Globus pallidus (tissue), 1 donor: ENCODE measurements around the gene METAP1.
A peak's percentile ranks its signal among the peaks of the same experiment; 100 is the strongest.
"Not testable (repeated sequence)": the region's sequence is repeated elsewhere in the genome, so short reads cannot be mapped to it uniquely, and the experiment has no call there.

ENCODE experiments used
- DNase-seq: peaks from one replicate; pipeline ENCODE4 v3.0.0-alpha.2; 2015; ENCODE audit warnings: low spot score

Gene METAP1

GRCh38 chr4:99058228-99058627 is 62.7 kb downstream of the METAP1 start:
- no peak for DNase-seq

- no peak for DNase-seq
Observed at GRCh38 chr4:99059550-99059949, 64.0 kb downstream of the METAP1 start.

- no peak for DNase-seq
Observed at GRCh38 chr4:99061048-99061700, 65.7 kb downstream of the METAP1 start.

GRCh38 chr4:99062120-99062519 is 66.6 kb downstream of the METAP1 start:
- no peak for DNase-seq

GRCh38 chr4:99065521-99065920 is 70.0 kb downstream of the METAP1 start:
- DNase-seq, result not testable (repeated sequence)

- DNase-seq, result no peak
Observed at GRCh38 chr4:99067617-99068016, 72.1 kb downstream of the METAP1 start.

- no peak for DNase-seq
Observed at GRCh38 chr4:99071159-99071558, 75.6 kb downstream of the METAP1 start.

GRCh38 chr4:99074816-99075215 is 79.3 kb downstream of the METAP1 start:
- DNase-seq, result no peak

GRCh38 chr4:99076292-99076976 is 80.9 kb downstream of the METAP1 start:
- DNase-seq, result no peak

- DNase-seq, result no peak
Observed at GRCh38 chr4:99077177-99077576, 81.7 kb downstream of the METAP1 start.

GRCh38 chr4:99078336-99078735 is 82.8 kb downstream of the METAP1 start:
- no peak for DNase-seq

- no peak for DNase-seq
Observed at GRCh38 chr4:99078931-99079624, 83.6 kb downstream of the METAP1 start.

- DNase-seq, result no peak
Observed at GRCh38 chr4:99079625-99080295, 84.2 kb downstream of the METAP1 start.

GRCh38 chr4:99080869-99081268 is 85.3 kb downstream of the METAP1 start:
- not testable (repeated sequence) for DNase-seq

- no peak for DNase-seq
Observed at GRCh38 chr4:99082192-99082591, 86.7 kb downstream of the METAP1 start.

GRCh38 chr4:99084595-99084994 is 89.1 kb downstream of the METAP1 start:
- DNase-seq, result no peak

GRCh38 chr4:99088023-99088449 is 92.5 kb downstream of the METAP1 start:
- peak; percentile 67 for DNase-seq

- DNase-seq, result peak; percentile 82
Observed at GRCh38 chr4:99088481-99089365, 93.2 kb downstream of the METAP1 start, which contains the start of gene ADH5. Gene ADH5 (minus strand): TSS chr4:99088788. CDS start chr4:99088700, 88 bp downstream.

GRCh38 chr4:99090481-99091215 is 95.1 kb downstream of the METAP1 start:
- DNase-seq, result no peak

- no peak for DNase-seq
Observed at GRCh38 chr4:99091216-99091575, 95.7 kb downstream of the METAP1 start.

GRCh38 chr4:99091841-99092240 is 96.3 kb downstream of the METAP1 start:
- not testable (repeated sequence) for DNase-seq
